NCI-H146 (cell line): ENCODE data around the gene OR8H3.
"Not testable (repeated sequence)": the region's sequence is repeated elsewhere in the genome, so short reads cannot be mapped to it uniquely, and the experiment has no call there.

ENCODE experiments used
- DNase-seq: peaks from one replicate; lab custom pipeline; 2025; lab: John Stamatoyannopoulos, UW

OR8H3 gene

GRCh38 chr11:56122073-56122472 is at the start of gene OR8H3:
Gene OR8H3 (plus strand): TSS chr11:56122373. CDS start chr11:56122373, 0 bp downstream.
- DNase-seq = no peak

- no peak for DNase-seq
These were observed 32.5 kb upstream of the OR8H3 start for GRCh38 chr11:56089697-56090096.

- DNase-seq = no peak
These were observed 29.2 kb upstream of the OR8H3 start, which contains the start of gene OR8I2 for GRCh38 chr11:56093008-56093407. Gene OR8I2 (plus strand): TSS chr11:56093308. CDS start chr11:56093308, 0 bp downstream.

- DNase-seq = no peak
These were observed 18.9 kb upstream of the OR8H3 start, which contains the start of gene OR8H2 for GRCh38 chr11:56103210-56103737. Gene OR8H2 (plus strand): TSS chr11:56103687. CDS start chr11:56105043, 1,356 bp downstream.

- no peak for DNase-seq
These were observed 18.0 kb downstream of the OR8H3 start, which contains the start of gene OR8J3 for GRCh38 chr11:56140151-56140661. Gene OR8J3 (minus strand): TSS chr11:56140201. CDS start chr11:56137718, 2,483 bp downstream.

- DNase-seq = not testable (repeated sequence)
These were observed 21.5 kb downstream of the OR8H3 start for GRCh38 chr11:56143681-56144080.

GRCh38 chr11:56151376-56151775 is 29.2 kb downstream of the OR8H3 start:
- no peak for DNase-seq

- DNase-seq = no peak
These were observed 30.2 kb downstream of the OR8H3 start for GRCh38 chr11:56152333-56152732.

- no peak for DNase-seq
These were observed 38.0 kb downstream of the OR8H3 start, which contains the start of gene OR8K5 for GRCh38 chr11:56160217-56160616. Gene OR8K5 (minus strand): TSS chr11:56160317. CDS start chr11:56160317, 0 bp downstream.

- no peak for DNase-seq
These were observed 41.6 kb downstream of the OR8H3 start for GRCh38 chr11:56163804-56164203.

- DNase-seq = no peak
These were observed 50.2 kb downstream of the OR8H3 start for GRCh38 chr11:56172256-56172830.
